Renal pelvis (tissue), 12 donors: ENCODE results near the gene SFSWAP. TPM values are rescaled to one million over a fixed set of nuclear protein-coding genes. Genes with fewer than 3 reads are reported as not detected.
"Not testable (repeated sequence)": the region's sequence is repeated elsewhere in the genome, so short reads cannot be mapped to it uniquely, and the experiment has no call there.

Experiments used
- DNase-seq: peaks from one replicate; pipeline ENCODE4 v3.0.0-alpha.2; 2013
- long read RNA-seq, 16 experiments: transcript quantifications; one replicate each; lab custom pipeline, GENCODE V29; 2026
- polyA plus RNA-seq, 3 donors: library from polyadenylated mRNA; unstranded; fragments of 120-200 nt; gene quantifications; one replicate each; pipeline ENCODE4 v1.2.1, GENCODE V29; 2013; ENCODE audit not compliant: insufficient read length in 3 of 3

Gene SFSWAP
- 10 to 100 TPM; 44.7 to 61.5 (median 55.2) TPM for polyA plus RNA-seq
- long read RNA-seq, donor 1, partial matches to known transcripts: 0 of 3 reads
- long read RNA-seq, donor 1, other reads (novel, unspliced or antisense): 0 of 3 reads
- long read RNA-seq, donor 2, full-length matches to known transcripts: 5 of 11 reads
- long read RNA-seq, donor 2, partial matches to known transcripts: 6 of 11 reads
- long read RNA-seq, donor 2, other reads (novel, unspliced or antisense): 0 of 11 reads
- long read RNA-seq, donor 3, full-length matches to known transcripts: 5 of 5 reads
- long read RNA-seq, donor 3, partial matches to known transcripts: 0 of 5 reads
- long read RNA-seq, donor 3, other reads (novel, unspliced or antisense): 0 of 5 reads
- long read RNA-seq, donor 4, partial matches to known transcripts: 28 of 32 reads
- long read RNA-seq, donor 4, other reads (novel, unspliced or antisense): 0 of 32 reads
- long read RNA-seq, donor 5: 0 reads
- long read RNA-seq, donor 6, partial matches to known transcripts: 42 of 46 reads
- long read RNA-seq, donor 6, other reads (novel, unspliced or antisense): 0 of 46 reads
- long read RNA-seq, donor 7, full-length matches to known transcripts: 4 of 16 reads
- long read RNA-seq, donor 7, partial matches to known transcripts: 12 of 16 reads
- long read RNA-seq, donor 7, other reads (novel, unspliced or antisense): 0 of 16 reads
- long read RNA-seq, donor 8, full-length matches to known transcripts: 1 of 1 reads
- long read RNA-seq, donor 8, partial matches to known transcripts: 0 of 1 reads
- long read RNA-seq, donor 8, other reads (novel, unspliced or antisense): 0 of 1 reads
- long read RNA-seq, donor 9, partial matches to known transcripts: 32 of 35 reads
- long read RNA-seq, donor 9, other reads (novel, unspliced or antisense): 0 of 35 reads
- long read RNA-seq, donor 10, full-length matches to known transcripts: 4 of 10 reads
- long read RNA-seq, donor 10, partial matches to known transcripts: 6 of 10 reads
- long read RNA-seq, donor 10, other reads (novel, unspliced or antisense): 0 of 10 reads
- long read RNA-seq, donor 11, partial matches to known transcripts: 0 of 4 reads
- long read RNA-seq, donor 11, other reads (novel, unspliced or antisense): 0 of 4 reads
- long read RNA-seq, donor 12, partial matches to known transcripts: 32 of 40 reads
- long read RNA-seq, donor 12, other reads (novel, unspliced or antisense): 0 of 40 reads
- long read RNA-seq, donor 13, partial matches to known transcripts: 0 of 5 reads
- long read RNA-seq, donor 13, other reads (novel, unspliced or antisense): 0 of 5 reads
- long read RNA-seq, donor 14: 0 reads
- long read RNA-seq, donor 15, partial matches to known transcripts: 50 of 52 reads
- long read RNA-seq, donor 15, other reads (novel, unspliced or antisense): 0 of 52 reads
- long read RNA-seq, donor 16, full-length matches to known transcripts: 5 of 29 reads
- long read RNA-seq, donor 16, partial matches to known transcripts: 24 of 29 reads
- long read RNA-seq, donor 16, other reads (novel, unspliced or antisense): 0 of 29 reads

DNA sequence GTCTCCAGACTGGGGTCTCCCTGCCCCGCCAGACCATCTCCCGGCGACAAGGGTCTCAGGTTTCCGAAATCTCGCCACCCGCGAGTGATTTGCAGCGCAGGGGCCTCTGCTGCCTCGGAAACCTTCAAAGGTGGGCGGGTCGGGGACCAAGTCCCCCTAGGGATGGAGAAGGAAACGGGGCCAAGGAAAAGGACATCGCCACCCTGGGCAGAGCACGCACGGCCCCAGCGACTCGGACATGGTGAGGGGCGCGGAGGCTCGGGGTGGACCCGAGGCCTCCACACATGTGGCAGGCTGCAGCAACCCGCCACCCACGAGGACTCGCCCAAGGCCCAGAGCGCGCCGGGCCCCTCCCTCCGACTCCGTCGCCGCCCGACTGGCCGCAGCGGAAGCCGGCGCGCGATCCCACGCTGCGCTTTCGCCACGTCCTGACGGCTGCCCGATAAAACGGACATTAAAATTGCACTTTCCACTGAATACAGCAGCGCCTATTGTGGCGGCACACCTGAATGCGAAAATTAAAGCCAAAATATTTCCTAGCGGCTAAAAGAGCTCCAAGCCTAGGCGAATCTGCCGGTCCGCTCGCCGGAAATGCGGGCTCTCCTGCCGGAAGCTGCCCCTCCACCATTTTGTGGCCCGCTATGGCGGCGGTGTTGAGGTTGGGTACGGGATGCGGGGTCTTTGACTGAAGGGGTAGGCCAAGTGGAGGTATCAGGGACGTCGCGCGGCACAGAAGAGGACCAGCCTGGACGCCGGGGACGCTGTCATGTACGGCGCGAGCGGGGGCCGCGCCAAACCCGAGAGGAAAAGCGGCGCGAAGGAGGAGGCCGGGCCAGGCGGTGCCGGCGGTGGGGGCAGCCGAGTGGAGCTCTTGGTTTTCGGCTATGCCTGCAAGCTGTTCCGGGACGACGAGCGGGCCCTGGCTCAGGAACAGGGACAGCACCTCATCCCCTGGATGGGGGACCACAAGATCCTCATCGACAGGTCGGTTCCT, at the start of gene SFSWAP:
Gene SFSWAP (plus strand): TSS at position 627 of the 994 bp plus-strand sequence. CDS start 140 bp downstream, at position 767.
- peak; percentile 72 for DNase-seq

DNA sequence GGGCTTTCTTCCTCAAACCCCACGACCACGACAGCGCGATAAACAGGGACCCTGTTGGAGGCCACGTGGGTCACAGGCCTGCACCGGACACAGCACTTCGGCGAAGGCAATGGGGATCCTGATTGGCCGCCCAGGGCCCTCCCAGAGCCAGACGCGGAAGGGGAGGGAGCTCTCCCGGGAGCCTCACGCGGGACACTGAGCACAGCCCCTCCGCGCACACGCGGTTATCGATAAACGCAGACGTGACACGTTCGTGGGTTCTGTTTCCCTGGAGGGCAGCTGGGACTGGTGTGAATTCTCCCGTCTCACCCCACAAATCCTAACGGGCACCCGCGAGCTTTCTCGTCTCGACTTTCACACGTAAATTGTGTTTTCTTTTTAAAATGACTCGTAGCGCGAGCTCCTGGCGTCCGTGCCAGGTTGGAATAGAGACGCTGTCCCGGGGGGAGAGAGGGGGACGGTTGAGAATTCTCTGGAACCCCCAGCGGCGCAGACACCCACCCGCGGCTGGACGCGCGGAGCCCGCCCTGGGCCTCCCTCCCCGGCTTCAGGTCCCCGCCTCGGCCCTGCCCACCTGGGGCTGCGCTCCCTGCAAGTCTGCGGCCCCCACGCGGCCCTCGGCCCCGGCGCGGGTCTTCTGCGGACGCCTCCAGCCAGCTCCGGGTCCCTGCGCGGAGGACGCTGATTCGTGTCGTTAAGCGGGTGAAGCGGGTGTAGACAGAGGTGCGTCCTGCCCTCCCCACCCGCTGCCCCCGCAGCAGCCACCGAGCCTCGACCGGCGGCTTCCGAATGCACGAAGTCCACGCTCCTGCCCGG, 49.5 kb upstream of the SFSWAP start:
- not testable (repeated sequence) for DNase-seq

DNA sequence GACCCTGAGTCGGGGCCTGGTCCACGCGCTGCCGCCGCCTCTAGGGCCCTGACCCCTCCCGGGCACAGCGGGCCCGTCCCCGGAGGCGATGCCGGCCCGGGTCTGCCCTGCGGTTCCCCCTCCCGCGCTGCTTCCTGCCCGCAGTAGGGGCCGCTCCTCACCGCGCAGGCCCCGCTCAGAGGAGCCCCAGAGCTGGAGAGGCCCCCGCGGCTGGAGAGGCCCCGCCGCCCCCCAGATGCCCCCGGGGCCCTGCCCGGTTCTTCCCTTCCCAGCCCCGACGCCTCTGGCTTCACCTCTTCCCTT, 49.0 kb upstream of the SFSWAP start:
- not testable (repeated sequence) for DNase-seq

DNA sequence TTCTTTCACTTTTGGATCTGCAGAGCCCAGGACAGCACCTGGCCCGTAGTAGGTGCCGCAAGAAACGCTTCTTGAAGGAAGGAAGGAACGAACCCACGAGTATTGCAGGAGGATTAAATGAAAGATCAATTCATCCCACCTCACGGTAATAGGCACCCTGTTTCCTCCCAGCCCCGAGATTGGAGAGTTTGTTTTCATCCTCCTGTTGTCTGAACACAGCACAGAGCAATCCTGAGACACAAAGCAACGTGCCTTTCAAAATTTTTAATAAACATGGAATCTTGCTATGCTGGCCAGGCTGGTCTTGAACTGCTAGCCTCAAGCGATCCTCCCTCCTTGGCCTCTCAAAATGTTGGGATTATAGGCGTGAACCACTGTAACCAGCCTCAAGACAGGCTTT, 48.5 kb upstream of the SFSWAP start:
- not testable (repeated sequence) for DNase-seq

DNA sequence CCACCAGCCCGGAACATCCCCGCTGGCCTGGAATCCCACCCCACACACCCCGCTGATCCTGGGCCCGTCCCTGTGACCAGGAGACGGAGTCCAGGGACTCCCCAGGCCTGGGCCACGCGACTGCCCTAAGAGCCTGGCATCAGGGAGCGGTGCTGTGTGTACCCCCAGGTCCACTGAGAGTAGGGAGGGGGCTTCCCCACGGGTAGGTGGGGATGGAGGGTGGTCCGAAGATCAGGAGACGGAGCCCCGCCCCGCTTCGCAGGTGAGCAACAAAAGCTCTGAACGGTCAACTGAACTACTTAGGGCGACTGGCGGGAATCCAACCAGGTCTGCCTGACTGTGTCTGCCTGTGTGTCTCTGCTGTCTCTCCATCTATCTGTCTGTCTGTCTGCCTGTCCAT, 45.2 kb upstream of the SFSWAP start:
- not testable (repeated sequence) for DNase-seq

DNA sequence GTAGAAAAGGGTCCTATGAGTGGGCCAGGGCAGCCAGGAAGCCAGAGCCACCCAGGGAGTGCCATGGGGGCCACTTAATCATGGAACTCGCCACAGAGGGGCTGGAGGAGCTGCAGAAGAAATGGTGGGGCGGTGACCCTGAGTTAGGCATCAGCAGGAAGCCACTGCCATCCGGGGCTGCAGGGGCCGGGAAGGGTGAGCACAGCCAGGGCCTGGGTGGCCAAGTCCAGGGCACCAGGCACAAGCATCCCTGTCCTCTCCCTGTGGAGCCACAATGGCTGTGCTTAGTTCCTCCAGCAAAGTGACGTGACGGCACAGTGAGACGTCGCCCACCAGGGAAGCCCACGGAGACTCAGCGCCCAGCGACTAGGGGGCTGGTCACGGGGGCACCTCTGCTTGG, 44.4 kb upstream of the SFSWAP start:
- not testable (repeated sequence) for DNase-seq

DNA sequence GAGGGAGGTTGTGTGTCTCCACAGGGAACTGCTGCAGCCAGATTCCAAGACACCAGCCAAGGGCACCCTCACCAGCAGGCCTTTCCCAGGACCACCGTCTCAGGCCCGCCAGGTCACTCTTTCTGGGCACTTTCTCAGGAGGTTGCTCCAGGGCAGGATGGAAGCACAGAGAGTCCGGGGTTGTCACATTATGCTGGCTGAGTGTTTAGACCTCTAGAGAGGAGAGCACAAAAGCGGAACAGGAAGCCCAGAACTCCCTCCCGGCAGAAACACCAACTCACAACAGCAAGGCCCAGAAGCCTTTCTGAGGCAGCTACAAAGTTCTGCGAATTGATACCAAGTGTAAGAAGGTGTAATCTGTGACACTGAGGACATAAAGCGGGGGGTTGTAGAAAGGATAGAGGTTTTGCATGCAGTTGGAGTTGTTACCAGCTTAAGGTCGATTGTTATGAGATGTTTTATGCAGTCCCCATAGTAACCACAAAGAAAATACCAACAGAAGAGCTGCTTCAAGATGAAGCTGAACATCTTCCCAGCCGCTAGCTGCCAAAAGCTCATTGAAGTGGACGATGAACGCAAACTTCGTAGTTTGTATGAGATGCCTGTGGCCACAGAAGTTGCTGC, 43.8 kb upstream of the SFSWAP start:
- DNase-seq: not testable (repeated sequence)

DNA sequence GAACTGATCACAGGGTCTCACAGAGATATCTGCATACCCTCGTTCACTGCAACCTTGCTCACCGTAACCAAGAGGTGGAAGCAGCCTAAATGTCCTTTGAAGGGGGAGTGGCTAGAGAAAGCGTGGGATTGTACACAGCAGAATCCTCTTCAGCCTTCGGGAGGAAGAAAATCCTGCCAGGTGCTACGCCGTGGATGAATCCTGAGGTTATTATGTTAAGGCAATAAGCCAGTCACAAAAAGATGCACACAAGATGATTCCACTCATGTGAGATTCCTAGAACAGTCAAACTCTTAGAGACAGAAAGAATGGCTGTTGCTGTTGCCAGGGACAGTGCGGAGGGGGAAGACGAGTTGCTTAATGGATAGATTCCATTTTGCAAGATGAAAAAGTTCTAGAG, 39.6 kb upstream of the SFSWAP start:
- DNase-seq: no peak

DNA sequence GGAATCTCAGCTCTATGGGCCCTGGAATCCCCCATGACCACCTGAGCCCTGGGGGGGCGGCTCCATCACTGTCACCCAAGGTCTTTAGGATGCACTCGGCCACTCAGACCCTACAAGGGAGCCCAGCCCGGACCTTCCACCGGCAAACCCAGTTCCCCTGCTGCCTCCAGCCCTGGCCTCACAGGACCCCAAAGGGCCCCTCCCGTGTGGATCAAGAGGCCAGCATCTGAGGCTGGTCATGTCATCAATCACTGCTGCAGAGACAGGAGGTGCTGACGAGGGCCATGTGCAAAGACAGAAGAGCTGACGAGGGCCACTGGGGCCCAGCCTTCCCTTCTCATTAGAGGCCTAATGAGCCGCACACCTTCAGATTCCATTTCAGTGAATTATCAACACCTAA, 39.0 kb upstream of the SFSWAP start:
- no peak for DNase-seq

DNA sequence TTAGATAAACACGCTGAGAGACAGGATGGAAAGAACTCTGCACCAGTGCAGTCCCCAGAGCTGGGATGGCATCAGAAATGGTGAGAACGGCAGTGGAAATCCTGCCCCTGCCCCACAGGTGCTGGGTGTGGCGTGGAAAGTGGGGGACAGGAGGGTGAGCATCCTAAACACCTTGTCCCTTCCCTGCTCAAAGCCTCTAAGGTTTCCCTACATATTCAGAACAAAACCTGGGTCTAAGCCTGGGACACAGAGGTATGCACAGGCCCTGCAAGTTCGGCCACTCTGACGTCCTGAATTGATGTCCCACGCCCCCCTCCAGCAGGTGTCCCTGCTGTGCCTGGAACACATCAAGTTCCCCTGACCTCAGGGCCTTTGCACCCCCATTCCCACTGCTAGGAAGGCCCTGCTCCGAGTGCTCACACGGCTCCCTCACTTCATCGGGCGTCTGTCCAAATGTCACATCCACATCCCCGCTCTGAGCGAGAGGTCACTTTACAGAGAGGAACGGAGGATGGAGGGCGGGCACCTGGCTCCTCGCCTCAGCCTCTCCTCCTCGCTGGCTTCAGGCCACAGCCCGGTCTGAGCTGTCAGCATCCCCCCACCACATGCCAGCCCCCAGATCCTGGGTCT, 38.5 kb upstream of the SFSWAP start:
- no peak for DNase-seq

DNA sequence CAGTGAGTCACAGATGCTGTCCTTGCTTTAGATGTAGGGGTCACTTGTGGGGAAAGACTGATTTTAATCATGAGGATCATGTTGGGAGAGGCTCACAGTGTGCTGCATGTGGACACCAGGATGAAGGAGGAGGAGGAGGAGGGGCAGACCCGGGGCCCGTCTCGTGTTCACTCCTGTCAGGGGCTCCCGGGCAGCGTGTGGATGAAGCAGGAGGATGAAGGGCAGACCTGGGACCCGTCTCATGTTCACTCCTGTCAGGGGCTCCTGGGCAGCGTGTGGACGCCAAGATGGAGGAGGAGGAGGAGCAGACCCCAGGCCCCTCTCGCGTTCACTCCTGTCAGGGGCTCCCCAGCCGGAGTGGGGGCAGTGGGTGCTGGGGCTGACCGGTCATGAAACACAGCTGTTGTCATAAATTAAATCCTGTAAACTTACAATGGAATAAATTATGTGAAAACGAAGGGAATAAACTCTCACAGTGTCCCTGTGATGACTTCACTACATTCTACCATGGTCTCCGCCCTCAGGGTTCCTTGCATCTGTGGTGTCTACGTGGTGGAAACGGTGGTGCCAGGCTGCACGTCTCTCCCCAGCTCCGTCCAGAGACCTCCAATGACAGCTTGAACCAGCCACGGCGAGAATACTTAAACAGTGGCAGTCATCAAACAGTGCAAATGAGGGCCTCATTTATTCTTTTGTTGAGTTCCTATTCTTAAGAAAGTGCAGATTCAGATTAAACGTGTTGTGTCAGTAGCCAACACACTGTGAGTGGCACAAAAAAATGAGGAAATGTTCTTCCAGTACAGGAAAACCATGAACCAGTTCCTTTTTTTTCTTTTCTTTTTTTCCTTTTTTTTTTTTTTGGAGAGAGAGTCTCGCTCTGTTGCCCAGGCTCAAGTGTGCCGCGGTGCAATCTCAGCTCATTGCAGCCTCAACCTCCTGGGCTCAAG, 37.7 kb upstream of the SFSWAP start:
- DNase-seq: no peak

DNA sequence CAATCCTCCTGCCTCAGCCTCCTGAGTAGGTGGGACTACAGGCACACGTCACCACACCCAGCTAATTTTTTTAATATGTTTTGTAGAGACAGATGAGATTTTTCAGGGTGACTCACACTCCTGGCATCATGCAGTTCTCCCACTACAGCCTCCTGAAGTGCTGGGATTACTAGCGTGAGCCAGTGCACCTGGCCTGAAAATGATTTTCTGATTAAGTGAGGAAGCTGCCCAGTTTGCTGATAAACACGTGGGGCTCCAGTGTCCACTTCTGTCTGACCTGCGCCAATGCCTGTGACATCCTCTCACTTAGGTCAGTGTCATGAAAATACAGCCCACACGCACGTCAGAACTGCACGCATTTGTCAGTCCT, 37.0 kb upstream of the SFSWAP start:
- no peak for DNase-seq

DNA sequence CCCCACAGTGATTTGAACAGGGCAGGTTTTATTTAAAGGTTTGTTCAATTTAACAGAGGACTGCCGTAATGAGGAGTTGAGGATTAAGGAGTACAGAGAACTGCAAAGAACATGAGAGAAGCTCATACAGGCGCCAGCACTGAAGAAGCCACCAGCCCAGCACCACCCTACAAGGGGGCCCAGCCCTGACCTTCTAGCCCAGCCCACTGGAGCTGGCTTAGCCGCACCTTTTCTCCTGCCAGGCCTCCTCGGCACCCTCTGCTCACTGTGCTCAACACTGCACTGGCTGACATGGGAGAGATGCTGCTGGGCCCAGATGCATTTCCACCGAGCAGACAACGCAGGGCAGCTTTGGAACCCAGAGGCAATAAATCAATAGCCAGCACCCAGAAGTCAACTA, 36.5 kb upstream of the SFSWAP start:
- no peak for DNase-seq

DNA sequence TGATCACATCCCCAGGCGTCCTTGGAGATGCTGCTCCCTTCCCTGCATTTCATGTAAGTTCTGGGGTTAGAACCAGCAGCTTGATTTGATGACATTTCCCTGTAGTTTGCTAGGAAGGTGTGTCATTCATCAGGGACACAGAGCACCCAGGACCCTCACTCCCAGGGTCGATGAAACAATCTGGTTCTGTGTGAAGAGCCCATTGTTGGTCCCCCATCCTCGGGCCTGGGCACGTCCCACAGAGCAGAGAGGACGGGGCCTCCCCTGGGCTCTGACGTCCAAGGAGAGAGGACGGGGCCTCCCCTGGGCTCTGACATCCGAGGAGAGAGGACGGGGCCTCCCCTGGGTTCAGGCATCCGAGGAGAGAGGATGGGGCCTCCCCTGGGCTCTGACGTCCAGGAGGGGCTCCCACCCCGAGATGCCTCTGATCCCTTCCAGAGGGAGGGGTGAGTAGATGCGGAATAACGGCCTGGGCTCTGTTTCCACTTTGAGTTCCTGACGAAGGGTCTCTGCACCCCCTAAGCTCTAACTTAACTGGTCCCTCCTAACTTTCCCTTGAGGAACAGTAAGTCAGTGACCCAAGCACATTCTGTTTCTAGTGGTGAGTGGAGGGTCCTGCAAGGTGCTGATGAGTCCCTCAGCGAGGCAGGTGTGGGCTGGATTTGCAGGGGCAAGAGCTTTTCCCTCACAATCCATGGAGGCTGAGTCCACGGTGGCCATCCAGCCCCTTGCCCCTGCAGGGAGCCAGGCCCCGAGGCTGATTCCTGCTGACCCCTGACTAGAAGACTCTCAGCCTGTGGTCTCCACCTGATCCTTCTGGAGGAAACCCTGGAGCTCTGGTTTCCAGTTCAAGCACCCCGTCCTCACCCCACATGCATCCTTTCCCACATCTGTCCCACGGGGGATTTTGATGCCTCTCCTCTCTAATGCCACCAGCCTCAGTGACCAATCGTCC, 35.5 kb upstream of the SFSWAP start:
- DNase-seq: no peak

DNA sequence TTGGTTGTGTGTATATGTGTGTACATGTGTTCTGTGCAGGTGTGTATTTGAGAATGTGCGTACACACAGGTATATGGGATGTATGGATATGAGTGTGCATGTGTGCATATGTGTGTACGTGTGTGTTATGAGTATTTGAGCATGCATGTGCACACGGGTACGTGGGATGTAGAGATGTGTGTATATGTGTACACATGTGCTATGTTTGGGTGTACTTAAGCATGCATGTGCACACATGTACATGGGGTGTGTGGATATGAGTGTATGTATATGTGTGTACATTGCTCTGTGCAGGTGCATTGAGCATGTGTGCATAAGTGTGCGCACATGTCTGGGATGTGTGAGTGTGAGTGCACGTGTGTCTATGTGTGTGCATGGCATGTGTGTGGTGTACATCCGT, 34.3 kb upstream of the SFSWAP start:
- DNase-seq: no peak

DNA sequence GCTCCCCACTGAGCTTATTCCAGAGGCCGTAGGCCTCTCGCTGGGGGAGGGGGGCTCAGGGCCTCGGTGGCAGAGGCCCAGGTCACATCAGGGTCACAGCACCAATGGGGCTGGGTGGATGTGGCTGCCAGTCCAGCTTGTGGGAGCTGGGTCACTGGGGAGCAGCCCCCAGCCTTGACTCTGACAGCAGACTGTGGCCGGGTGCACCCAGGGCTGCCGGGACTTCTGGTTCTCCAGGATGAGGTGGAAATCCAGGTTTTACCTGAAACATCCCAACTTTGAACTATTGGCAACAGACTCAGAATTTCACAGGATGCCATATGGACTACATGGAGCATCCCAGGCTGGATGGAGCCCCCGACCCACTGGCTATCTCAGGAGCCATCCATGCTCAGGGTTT, 33.8 kb upstream of the SFSWAP start:
- not testable (repeated sequence) for DNase-seq
